GM12874 (cell line): Measurements from ENCODE around the gene TPGS2.

Experiments used
- TF ChIP-seq, protein P1 (sequence below): IDR thresholded peaks from 2 replicates; pipeline ENCODE4 v1.5.1; 2011; ENCODE audit warnings: low read depth, mild to moderate bottlenecking, control low read depth, low read length, moderate library complexity; ENCODE audit not compliant: insufficient read depth

TPGS2 gene

DNA sequence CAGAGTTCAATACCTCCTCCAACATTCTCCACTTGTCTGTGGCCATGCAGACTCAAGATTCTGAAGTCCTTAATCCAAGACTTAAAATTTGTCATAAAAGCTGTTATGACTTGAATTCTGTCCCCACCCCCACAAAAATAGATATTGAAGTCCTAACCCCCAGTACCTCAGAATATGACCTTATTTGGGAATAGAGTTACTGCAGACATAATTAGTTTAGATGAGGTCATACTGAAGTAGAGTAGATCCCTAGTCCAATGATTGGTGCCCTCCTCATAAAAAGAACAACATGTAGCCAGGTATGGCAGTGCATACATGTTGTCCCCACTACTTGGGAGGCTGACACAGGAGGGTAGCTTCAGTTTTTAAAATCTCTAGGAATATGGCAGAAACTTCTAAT lies 9.2 kb downstream of the TPGS2 start:
- TF ChIP-seq, protein P1, sequence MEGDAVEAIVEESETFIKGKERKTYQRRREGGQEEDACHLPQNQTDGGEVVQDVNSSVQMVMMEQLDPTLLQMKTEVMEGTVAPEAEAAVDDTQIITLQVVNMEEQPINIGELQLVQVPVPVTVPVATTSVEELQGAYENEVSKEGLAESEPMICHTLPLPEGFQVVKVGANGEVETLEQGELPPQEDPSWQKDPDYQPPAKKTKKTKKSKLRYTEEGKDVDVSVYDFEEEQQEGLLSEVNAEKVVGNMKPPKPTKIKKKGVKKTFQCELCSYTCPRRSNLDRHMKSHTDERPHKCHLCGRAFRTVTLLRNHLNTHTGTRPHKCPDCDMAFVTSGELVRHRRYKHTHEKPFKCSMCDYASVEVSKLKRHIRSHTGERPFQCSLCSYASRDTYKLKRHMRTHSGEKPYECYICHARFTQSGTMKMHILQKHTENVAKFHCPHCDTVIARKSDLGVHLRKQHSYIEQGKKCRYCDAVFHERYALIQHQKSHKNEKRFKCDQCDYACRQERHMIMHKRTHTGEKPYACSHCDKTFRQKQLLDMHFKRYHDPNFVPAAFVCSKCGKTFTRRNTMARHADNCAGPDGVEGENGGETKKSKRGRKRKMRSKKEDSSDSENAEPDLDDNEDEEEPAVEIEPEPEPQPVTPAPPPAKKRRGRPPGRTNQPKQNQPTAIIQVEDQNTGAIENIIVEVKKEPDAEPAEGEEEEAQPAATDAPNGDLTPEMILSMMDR, result no peak

DNA sequence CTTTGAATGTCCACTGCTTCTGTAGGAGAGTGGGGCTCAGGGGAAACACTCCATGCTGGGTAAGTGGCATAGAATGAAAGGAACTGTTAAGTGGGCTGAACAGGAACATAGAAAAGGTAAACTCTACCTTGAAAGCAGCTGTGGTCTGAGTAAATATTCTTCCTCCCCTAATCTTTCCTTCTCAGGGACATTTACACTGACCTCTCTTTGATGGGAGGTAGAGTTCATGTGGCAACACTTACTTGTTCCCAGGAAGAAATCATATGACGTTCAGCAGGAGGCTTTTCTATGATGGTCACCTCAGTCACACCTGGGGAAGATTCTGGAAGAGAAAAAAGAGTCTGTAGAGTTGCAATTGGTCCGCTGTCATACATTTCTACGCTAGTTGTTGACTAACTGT lies 10.2 kb downstream of the TPGS2 start:
- TF ChIP-seq, protein P1, result no peak

DNA sequence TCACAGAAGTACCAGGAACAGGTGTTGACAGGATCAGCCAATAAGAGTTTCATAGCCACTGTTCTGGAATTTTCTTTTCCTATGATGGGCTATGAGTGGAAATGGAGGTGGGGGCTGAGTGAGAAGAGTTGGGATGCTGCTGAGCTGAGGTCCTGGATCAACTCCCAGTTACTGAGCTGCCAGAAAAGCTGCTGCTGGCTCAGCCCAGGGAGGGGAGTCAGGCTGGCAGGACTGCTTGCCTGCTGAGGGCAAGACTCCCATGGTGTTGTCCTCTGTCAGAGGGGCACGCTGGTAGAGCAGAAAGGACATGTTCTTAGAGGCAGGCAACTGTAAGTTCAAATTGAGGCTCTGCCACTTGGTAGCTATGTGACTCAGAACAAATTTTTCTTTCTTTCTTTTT lies 11.8 kb downstream of the TPGS2 start:
- TF ChIP-seq, protein P1, result no peak

DNA sequence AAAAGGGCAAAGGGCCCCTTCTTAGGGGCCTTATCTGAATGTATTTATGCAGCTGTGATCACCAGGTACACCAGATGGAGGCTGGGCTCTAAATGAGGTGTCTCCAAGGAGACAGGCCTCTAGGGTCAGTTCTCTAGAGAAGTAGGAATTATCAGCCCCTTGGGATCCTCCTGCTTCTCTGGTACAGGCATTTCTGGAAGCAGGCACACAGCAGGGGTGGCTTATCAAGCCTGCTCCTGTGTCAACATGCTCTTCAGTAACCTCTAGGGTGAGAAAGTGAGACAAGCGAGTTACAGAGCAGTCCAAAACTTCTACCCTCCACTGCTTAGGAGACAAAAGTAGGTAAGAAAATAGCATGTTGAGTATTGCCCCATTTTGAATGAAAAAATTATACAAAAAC lies 13.8 kb downstream of the TPGS2 start:
- TF ChIP-seq, protein P1, result no peak

DNA sequence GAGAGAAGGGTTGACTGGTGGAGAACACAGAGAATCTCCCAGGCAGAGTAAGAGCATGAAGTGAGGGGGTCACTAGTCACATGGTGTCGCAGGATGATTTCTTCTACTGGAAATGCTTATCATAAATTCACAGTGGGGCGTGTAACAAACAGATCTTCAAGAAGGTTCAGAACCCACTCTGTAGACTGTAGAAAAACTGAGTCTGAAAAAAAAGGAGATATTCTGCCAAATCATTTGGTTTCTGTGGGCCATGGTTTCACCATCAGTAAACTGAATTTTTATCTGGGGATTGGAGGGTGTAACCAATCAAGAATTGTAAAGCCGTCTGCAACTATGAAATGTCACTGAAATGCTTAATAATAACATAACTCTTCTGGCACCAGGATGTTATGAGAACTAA lies 15.0 kb downstream of the TPGS2 start:
- TF ChIP-seq, protein P1, result no peak

DNA sequence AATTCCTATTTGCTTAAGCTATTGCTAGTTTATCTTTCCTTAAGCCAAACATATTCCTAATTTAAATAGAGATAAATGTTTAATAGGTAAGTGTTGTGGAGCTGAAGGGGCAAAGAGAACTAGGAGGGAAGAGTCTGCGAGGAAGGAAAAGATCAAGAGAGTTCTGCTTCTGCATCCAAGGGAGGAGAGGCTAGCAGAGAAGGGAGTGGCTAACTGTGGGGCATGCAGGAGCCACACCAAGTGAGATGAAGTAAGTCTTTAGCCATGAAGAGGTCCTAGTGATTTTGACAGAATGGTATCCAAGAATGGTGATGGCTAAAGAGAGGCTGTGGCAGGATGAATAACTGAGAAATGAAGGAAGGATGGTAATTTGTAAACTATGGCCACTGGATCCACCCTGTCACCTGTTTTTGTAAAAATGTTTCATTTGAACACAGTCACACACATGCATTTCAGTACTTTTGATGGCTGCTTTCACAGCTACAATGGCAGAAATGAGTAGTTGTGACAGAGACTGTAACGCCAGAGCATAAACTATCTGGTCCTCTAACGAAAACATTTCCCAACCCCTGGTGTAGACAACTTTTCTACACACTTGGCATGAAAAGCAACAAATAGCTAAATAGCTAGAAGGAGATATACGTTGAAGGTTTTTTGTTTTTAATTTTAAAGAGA lies 15.6 kb downstream of the TPGS2 start:
- TF ChIP-seq, protein P1, result no peak

DNA sequence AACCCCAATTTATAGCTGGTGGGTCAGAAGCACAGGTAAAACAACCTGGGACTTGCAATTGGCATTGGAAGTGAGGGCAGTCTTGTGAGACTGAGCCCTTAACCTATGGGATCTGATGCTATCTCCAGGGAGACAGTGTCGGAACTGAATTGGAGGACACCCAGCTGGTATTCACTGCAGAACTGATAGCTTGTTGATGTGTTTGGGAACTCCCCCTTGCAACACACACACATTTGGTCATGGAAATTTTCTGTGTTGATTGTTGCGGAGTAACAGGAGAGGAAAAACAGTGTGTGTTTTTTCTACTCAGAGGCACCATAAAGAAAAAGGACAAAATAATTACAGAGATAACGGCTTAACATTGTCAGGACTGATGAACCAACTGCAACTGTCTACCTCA lies 16.1 kb downstream of the TPGS2 start:
- TF ChIP-seq, protein P1, result no peak

DNA sequence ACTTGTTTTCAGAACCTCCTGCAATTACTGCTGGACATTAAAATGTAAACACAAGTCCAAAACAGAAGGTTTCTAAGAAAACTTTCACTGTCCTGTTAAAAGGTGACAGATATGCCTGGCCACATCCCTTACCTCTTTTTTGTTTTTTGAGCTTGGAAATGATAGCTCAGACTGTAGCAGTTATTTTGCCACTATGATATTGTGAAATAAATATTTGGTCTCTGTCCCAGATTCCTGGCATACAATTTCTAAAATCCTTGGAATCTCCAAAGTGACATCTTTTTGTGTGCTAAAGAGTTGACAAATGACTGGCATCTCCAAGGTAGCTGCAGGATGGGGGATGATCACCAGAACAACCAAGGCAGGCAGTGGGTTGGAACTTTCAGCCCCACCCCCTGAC lies 16.8 kb downstream of the TPGS2 start:
- TF ChIP-seq, protein P1, result no peak
